WTC11 (cell line): ENCODE data around the gene FKBP4. TPM values are rescaled to one million over a fixed set of nuclear protein-coding genes. Genes with fewer than 3 reads are reported as not detected.

ENCODE experiments used
- ATAC-seq: fragments of 200-7000 bp; cut with Tn5 transposase; 2 replicates; pipeline ENCODE4 v1.10.0; 2021; ENCODE audit warnings: mild to moderate bottlenecking, moderate library complexity
- CTCF ChIA-PET: fragments of 300-600 bp; sonication (Branson Sonifier 250); formaldehyde crosslinking; loops from one replicate; lab custom pipeline; 2021; ENCODE audit warnings: antibody characterized with exemption; lab: Charles Lee
- POLR2A ChIA-PET: fragments of 350-600 bp; sonication (Branson Sonifier 250); formaldehyde crosslinking; loops from one replicate; lab custom pipeline; 2021; ENCODE audit warnings: antibody characterized with exemption; lab: Charles Lee
- DNase-seq: peaks from one replicate; pipeline ENCODE4 v3.0.0; 2021; ENCODE audit warnings: low spot score
- H3K27ac Mint-ChIP-seq: 2 replicates; pipeline ENCODE4 v1.8.0; 2021; ENCODE audit warnings: mixed read lengths
- H3K27me3 Mint-ChIP-seq: 2 replicates; pipeline ENCODE4 v1.8.0; 2021; ENCODE audit warnings: low read depth, mild to moderate bottlenecking, moderate library complexity, mixed read lengths
- H3K36me3 Mint-ChIP-seq: 2 replicates; pipeline ENCODE4 v1.8.0; 2021; ENCODE audit warnings: mixed read lengths
- H3K4me1 Mint-ChIP-seq: 2 replicates; pipeline ENCODE4 v1.8.0; 2022; ENCODE audit warnings: mixed read lengths
- H3K4me3 Mint-ChIP-seq: 2 replicates; pipeline ENCODE4 v1.8.0; 2021; ENCODE audit warnings: mild to moderate bottlenecking, moderate library complexity, mixed read lengths
- H3K9me3 Mint-ChIP-seq: 2 replicates; pipeline ENCODE4 v1.8.0; 2021; ENCODE audit warnings: mixed read lengths
- CBFB ChIP-seq: sonication (generic); formaldehyde crosslinking; IDR thresholded peaks from 2 replicates; pipeline ENCODE4 v1.8.1; 2022; ENCODE audit warnings: mild to moderate bottlenecking, low read depth, missing genetic modification reagents
- CREM ChIP-seq: sonication (generic); formaldehyde crosslinking; IDR thresholded peaks from 2 replicates; pipeline ENCODE4 v1.8.1; 2022; ENCODE audit warnings: mild to moderate bottlenecking, missing genetic modification reagents, moderate library complexity
- ELF4 ChIP-seq: sonication (generic); formaldehyde crosslinking; IDR thresholded peaks from 2 replicates; pipeline ENCODE4 v1.8.1; 2022; ENCODE audit warnings: low read depth, mild to moderate bottlenecking, moderate library complexity, missing genetic modification reagents
- GABPB1 ChIP-seq: sonication (generic); formaldehyde crosslinking; IDR thresholded peaks from 2 replicates; pipeline ENCODE4 v1.8.1; 2023; ENCODE audit warnings: mild to moderate bottlenecking, missing genetic modification reagents
- HMGA2 ChIP-seq: fragments of 250-450 bp; sonication (Bioruptor Pico); IDR thresholded peaks from 2 replicates; pipeline ENCODE4 v1.4.0; 2021; ENCODE audit warnings: mild to moderate bottlenecking, moderate library complexity
- IRF2 ChIP-seq: sonication (generic); formaldehyde crosslinking; IDR thresholded peaks from 2 replicates; pipeline ENCODE4 v1.8.0; 2022; ENCODE audit warnings: low read depth, missing genetic modification reagents, borderline replicate concordance
- JUN ChIP-seq: sonication (generic); formaldehyde crosslinking; IDR thresholded peaks from 2 replicates; pipeline ENCODE4 v1.8.0; 2023; ENCODE audit warnings: mild to moderate bottlenecking, missing genetic modification reagents
- NFATC4 ChIP-seq: fragments of 250-450 bp; sonication (Bioruptor Pico); IDR thresholded peaks from 2 replicates; pipeline ENCODE4 v1.9.0; 2021; ENCODE audit warnings: mild to moderate bottlenecking
- NFE2L1 ChIP-seq: sonication (generic); formaldehyde crosslinking; IDR thresholded peaks from 2 replicates; pipeline ENCODE4 v1.8.1; 2023; ENCODE audit warnings: missing genetic modification reagents
- NFYB ChIP-seq: sonication (generic); formaldehyde crosslinking; conservative IDR thresholded peaks from 2 replicates; pipeline ENCODE4 v1.8.0; 2022; ENCODE audit warnings: low read depth, missing genetic modification reagents
- TEAD1 ChIP-seq: sonication (generic); formaldehyde crosslinking; IDR thresholded peaks from 2 replicates; pipeline ENCODE4 v1.8.0; 2022; ENCODE audit warnings: mild to moderate bottlenecking, missing genetic modification reagents
- TP53 ChIP-seq: sonication (generic); formaldehyde crosslinking; IDR thresholded peaks from 2 replicates; pipeline ENCODE4 v1.8.1; 2023; ENCODE audit warnings: mild to moderate bottlenecking, missing genetic modification reagents
- ZNF138 ChIP-seq: sonication (generic); formaldehyde crosslinking; conservative IDR thresholded peaks from 2 replicates; pipeline ENCODE4 v1.8.1; 2022; ENCODE audit warnings: mild to moderate bottlenecking, moderate library complexity, missing genetic modification reagents
- ZNF219 ChIP-seq: sonication (generic); formaldehyde crosslinking; IDR thresholded peaks from 2 replicates; pipeline ENCODE4 v1.8.0; 2023; ENCODE audit warnings: missing genetic modification reagents, mild to moderate bottlenecking, borderline replicate concordance
- ZNF263 ChIP-seq: sonication (generic); formaldehyde crosslinking; IDR thresholded peaks from 2 replicates; pipeline ENCODE4 v1.8.1; 2022; ENCODE audit warnings: low read depth, mild to moderate bottlenecking, moderate library complexity, missing genetic modification reagents
- total RNA-seq: library from RNA; stranded (reverse); gene quantifications from 3 replicates; pipeline ENCODE4 v1.2.3, GENCODE V29; 2021
- TF ChIP-seq, protein P1 (sequence below): sonication (generic); formaldehyde crosslinking; IDR thresholded peaks from 2 replicates; pipeline ENCODE4 v1.8.1; 2023; ENCODE audit warnings: mild to moderate bottlenecking, missing genetic modification reagents, moderate library complexity
- TF ChIP-seq, protein P2 (sequence below): sonication (generic); formaldehyde crosslinking; IDR thresholded peaks from 2 replicates; pipeline ENCODE4 v1.8.0; 2022; ENCODE audit warnings: missing genetic modification reagents
- TF ChIP-seq, protein P3 (sequence below): fragments of 250-450 bp; sonication (Bioruptor Pico); IDR thresholded peaks from 2 replicates; pipeline ENCODE4 v1.9.0; 2021; ENCODE audit warnings: mild to moderate bottlenecking
- TF ChIP-seq, protein P4 (sequence below): sonication (generic); formaldehyde crosslinking; IDR thresholded peaks from 2 replicates; pipeline ENCODE4 v1.8.0; 2022; ENCODE audit warnings: mild to moderate bottlenecking, missing genetic modification reagents
- TF ChIP-seq, protein P5 (sequence below): fragments of 250-450 bp; sonication (Bioruptor Pico); IDR thresholded peaks from 2 replicates; pipeline ENCODE4 v1.9.0; 2021; ENCODE audit warnings: mild to moderate bottlenecking, borderline replicate concordance
- TF ChIP-seq, protein P6 (sequence below): sonication (generic); formaldehyde crosslinking; IDR thresholded peaks from 2 replicates; pipeline ENCODE4 v1.8.0; 2022; ENCODE audit warnings: mild to moderate bottlenecking, missing genetic modification reagents
- TF ChIP-seq, protein P7 (sequence below): fragments of 250-450 bp; sonication (Bioruptor Pico); conservative IDR thresholded peaks from 2 replicates; pipeline ENCODE4 v1.9.0; 2021; ENCODE audit warnings: mild to moderate bottlenecking

Gene FKBP4
- total RNA-seq, 1 experiment from 2014 or later, result 257 TPM

DNA sequence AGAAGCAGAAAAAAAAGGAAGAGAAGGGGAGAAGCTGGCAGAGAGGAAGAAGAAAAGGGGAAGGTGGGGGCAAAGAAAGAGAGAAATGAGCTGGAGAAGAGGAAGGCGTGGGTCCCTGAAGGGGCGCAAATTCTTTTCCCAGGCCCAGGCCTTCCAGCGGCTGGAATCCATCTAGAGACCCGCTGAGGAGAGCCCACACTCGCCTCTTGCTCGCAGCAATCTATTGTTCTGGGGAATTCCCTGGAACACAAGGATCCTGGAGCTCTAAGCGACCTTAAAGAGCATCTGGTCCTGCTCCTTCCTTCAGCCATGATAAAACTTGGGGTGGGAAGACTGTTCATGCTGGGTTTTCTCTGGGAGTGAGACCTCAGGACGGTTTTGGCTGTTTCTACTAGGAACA lies 41.2 kb upstream of the FKBP4 start:
- H3K4me1 Mint-ChIP-seq, result peaks cover 62% of the 10 kb centered on the region
- ChIA-PET CTCF (interaction anchor here (0.6 to 7.2 kb wide), 7 partner anchors 11 to 132 kb away, joined by 3 to 95 read pairs (median 3); no protein-coding TSS in a partner anchor), POLR2A (no interaction called here)
- peaks cover 9% of the 10 kb centered on the region for H3K9me3 Mint-ChIP-seq
- ATAC-seq, result no peak
- no peak overlapping the region for H3K27ac Mint-ChIP-seq
- H3K27me3 Mint-ChIP-seq, result peaks cover 36% of the 10 kb centered on the region
- peak overlapping the region; percentile 58 for H3K4me3 Mint-ChIP-seq
- peak; percentile 21 for DNase-seq
- no peak for TF ChIP-seq TEAD1 (CRISPR knock-in tag)
- no peak for TF ChIP-seq ZNF263
- no peak for TF ChIP-seq NFE2L1 (CRISPR knock-in tag)
- TF ChIP-seq, protein P1, sequence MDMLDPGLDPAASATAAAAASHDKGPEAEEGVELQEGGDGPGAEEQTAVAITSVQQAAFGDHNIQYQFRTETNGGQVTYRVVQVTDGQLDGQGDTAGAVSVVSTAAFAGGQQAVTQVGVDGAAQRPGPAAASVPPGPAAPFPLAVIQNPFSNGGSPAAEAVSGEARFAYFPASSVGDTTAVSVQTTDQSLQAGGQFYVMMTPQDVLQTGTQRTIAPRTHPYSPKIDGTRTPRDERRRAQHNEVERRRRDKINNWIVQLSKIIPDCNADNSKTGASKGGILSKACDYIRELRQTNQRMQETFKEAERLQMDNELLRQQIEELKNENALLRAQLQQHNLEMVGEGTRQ (CRISPR knock-in tag), result no peak
- H3K36me3 Mint-ChIP-seq, result no peaks in the 10 kb centered on the region

DNA sequence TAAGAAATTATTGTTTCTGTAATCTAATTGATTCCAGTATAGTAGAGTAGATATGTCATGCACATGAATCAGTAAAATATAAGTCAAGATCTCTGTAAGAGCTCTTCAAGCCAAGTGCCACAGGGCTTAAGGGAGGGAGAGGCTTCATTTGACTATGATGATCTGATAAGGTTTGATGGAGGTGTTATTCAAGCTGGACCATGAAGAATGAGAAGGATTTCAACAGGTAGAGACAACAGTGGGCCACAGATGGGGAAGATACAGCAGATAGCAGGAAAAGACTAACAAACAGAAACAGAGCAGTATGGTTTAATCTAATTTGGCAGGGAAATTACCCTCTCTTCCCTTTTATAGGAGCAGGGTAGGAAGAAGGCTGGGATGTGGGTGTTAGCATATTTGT lies 40.6 kb upstream of the FKBP4 start:
- Mint-ChIP-seq H3K4me3 (no peak overlapping the region), H3K9me3 (peaks cover 14% of the 10 kb centered on the region), H3K27me3 (peaks cover 30% of the 10 kb centered on the region), H3K4me1 (peaks cover 58% of the 10 kb centered on the region), H3K27ac (no peak overlapping the region), H3K36me3 (no peaks in the 10 kb centered on the region)
- ChIA-PET POLR2A (no interaction called here), CTCF (interaction anchor here (0.6 to 7.2 kb wide), 6 partner anchors 15 to 131 kb away, joined by 3 to 95 read pairs (median 3); no protein-coding TSS in a partner anchor)
- ATAC-seq (no peak), DNase-seq (no peak)
- no peak for TF ChIP-seq ELF4 (CRISPR knock-in tag)
- no peak for TF ChIP-seq HMGA2 (CRISPR knock-in tag)
- TF ChIP-seq, protein P2, sequence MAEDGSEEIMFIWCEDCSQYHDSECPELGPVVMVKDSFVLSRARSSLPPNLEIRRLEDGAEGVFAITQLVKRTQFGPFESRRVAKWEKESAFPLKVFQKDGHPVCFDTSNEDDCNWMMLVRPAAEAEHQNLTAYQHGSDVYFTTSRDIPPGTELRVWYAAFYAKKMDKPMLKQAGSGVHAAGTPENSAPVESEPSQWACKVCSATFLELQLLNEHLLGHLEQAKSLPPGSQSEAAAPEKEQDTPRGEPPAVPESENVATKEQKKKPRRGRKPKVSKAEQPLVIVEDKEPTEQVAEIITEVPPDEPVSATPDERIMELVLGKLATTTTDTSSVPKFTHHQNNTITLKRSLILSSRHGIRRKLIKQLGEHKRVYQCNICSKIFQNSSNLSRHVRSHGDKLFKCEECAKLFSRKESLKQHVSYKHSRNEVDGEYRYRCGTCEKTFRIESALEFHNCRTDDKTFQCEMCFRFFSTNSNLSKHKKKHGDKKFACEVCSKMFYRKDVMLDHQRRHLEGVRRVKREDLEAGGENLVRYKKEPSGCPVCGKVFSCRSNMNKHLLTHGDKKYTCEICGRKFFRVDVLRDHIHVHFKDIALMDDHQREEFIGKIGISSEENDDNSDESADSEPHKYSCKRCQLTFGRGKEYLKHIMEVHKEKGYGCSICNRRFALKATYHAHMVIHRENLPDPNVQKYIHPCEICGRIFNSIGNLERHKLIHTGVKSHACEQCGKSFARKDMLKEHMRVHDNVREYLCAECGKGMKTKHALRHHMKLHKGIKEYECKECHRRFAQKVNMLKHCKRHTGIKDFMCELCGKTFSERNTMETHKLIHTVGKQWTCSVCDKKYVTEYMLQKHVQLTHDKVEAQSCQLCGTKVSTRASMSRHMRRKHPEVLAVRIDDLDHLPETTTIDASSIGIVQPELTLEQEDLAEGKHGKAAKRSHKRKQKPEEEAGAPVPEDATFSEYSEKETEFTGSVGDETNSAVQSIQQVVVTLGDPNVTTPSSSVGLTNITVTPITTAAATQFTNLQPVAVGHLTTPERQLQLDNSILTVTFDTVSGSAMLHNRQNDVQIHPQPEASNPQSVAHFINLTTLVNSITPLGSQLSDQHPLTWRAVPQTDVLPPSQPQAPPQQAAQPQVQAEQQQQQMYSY (CRISPR knock-in tag), result no peak
- no peak for TF ChIP-seq NFYB (CRISPR knock-in tag)
- TF ChIP-seq, protein P3, sequence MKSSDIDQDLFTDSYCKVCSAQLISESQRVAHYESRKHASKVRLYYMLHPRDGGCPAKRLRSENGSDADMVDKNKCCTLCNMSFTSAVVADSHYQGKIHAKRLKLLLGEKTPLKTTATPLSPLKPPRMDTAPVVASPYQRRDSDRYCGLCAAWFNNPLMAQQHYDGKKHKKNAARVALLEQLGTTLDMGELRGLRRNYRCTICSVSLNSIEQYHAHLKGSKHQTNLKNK (CRISPR knock-in tag), result no peak
- TF ChIP-seq, protein P4, sequence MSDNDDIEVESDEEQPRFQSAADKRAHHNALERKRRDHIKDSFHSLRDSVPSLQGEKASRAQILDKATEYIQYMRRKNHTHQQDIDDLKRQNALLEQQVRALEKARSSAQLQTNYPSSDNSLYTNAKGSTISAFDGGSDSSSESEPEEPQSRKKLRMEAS (CRISPR knock-in tag), result no peak
- TF ChIP-seq ZNF219 (CRISPR knock-in tag), result no peak
- TF ChIP-seq ZNF138 (CRISPR knock-in tag), result no peak
- no peak for TF ChIP-seq IRF2 (CRISPR knock-in tag)
- TF ChIP-seq, protein P5, sequence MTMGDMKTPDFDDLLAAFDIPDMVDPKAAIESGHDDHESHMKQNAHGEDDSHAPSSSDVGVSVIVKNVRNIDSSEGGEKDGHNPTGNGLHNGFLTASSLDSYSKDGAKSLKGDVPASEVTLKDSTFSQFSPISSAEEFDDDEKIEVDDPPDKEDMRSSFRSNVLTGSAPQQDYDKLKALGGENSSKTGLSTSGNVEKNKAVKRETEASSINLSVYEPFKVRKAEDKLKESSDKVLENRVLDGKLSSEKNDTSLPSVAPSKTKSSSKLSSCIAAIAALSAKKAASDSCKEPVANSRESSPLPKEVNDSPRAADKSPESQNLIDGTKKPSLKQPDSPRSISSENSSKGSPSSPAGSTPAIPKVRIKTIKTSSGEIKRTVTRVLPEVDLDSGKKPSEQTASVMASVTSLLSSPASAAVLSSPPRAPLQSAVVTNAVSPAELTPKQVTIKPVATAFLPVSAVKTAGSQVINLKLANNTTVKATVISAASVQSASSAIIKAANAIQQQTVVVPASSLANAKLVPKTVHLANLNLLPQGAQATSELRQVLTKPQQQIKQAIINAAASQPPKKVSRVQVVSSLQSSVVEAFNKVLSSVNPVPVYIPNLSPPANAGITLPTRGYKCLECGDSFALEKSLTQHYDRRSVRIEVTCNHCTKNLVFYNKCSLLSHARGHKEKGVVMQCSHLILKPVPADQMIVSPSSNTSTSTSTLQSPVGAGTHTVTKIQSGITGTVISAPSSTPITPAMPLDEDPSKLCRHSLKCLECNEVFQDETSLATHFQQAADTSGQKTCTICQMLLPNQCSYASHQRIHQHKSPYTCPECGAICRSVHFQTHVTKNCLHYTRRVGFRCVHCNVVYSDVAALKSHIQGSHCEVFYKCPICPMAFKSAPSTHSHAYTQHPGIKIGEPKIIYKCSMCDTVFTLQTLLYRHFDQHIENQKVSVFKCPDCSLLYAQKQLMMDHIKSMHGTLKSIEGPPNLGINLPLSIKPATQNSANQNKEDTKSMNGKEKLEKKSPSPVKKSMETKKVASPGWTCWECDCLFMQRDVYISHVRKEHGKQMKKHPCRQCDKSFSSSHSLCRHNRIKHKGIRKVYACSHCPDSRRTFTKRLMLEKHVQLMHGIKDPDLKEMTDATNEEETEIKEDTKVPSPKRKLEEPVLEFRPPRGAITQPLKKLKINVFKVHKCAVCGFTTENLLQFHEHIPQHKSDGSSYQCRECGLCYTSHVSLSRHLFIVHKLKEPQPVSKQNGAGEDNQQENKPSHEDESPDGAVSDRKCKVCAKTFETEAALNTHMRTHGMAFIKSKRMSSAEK (CRISPR knock-in tag), result no peak
- TF ChIP-seq CREM (CRISPR knock-in tag), result no peak
- TF ChIP-seq, protein P6, sequence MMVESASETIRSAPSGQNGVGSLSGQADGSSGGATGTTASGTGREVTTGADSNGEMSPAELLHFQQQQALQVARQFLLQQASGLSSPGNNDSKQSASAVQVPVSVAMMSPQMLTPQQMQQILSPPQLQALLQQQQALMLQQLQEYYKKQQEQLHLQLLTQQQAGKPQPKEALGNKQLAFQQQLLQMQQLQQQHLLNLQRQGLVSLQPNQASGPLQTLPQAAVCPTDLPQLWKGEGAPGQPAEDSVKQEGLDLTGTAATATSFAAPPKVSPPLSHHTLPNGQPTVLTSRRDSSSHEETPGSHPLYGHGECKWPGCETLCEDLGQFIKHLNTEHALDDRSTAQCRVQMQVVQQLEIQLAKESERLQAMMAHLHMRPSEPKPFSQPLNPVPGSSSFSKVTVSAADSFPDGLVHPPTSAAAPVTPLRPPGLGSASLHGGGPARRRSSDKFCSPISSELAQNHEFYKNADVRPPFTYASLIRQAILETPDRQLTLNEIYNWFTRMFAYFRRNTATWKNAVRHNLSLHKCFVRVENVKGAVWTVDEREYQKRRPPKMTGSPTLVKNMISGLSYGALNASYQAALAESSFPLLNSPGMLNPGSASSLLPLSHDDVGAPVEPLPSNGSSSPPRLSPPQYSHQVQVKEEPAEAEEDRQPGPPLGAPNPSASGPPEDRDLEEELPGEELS (CRISPR knock-in tag), result no peak
- TF ChIP-seq JUN (CRISPR knock-in tag), result no peak
- TF ChIP-seq NFATC4, result no peak
- TF ChIP-seq TP53, result no peak
- TF ChIP-seq CBFB, result no peak
- TF ChIP-seq GABPB1 (CRISPR knock-in tag), result no peak
- TF ChIP-seq, protein P7, sequence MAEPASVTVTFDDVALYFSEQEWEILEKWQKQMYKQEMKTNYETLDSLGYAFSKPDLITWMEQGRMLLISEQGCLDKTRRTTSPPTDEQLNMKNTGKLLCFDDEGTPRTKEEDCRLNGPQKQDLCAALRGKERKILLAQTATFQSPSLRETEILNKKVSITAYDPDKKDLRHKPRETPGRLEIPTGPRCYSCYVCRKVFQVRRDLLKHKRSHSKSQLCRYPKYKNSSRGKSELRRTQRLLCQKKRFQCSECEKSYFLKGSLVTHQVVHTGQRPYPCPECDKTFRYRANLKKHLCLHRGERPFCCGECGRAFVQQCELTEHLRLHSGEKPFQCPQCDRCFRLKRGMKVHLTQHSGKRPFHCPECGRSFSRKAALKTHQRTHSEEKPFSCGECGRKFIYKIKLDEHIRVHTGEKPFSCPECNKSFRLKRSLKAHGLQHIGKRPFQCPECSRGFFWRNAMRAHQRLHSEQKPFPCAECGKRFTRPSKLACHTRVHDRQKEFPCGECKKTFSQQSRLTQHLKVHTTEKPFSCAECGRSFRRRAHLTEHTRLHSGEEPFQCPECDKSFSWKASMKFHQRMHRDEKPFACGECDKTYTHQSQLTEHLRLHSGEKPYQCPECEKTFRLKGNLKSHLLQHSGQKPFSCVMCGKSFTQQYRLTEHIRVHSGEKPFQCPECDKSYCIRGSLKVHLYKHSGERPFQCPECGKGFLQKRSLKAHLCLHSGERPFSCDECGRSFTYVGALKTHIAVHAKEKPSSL (CRISPR knock-in tag), result no peak
